GM12878 (cell line): Measurements from ENCODE around the gene CALHM1. TPM values are rescaled to one million over a fixed set of nuclear protein-coding genes. Genes with fewer than 3 reads are reported as not detected.

Source experiments
- BACH1 ChIP-seq: fragments of 450-650 bp; IDR thresholded peaks from 2 replicates; pipeline ENCODE4 v1.6.1; 2017; ENCODE audit warnings: mild to moderate bottlenecking, borderline replicate concordance
- CREB1 ChIP-seq: IDR thresholded peaks from 2 replicates; pipeline ENCODE4 v1.6.1; 2012; ENCODE audit warnings: low read depth, mild to moderate bottlenecking, inconsistent platforms
- EED ChIP-seq: sonication (generic); IDR thresholded peaks from 2 replicates; pipeline ENCODE4 v1.6.1; 2016; ENCODE audit warnings: antibody characterized with exemption, low read depth
- EGR1 ChIP-seq, 2 experiments: IDR thresholded peaks; 1 replicate in 1 of 2; 2 replicates in 1 of 2; pipeline ENCODE4 v1.6.1; 2011 to 2012; ENCODE audit warnings: low read depth in 2 of 2, low read length in 2 of 2, borderline replicate concordance in 1 of 2, mild to moderate bottlenecking in 1 of 2, moderate library complexity in 1 of 2
- HDAC6 ChIP-seq: fragments of 200-600 bp; sonication (generic); IDR thresholded peaks from one replicate; pipeline ENCODE4 v1.8.0; 2017; ENCODE audit warnings: antibody characterized with exemption; ENCODE audit not compliant: unreplicated experiment
- HDGF ChIP-seq: fragments of 450-650 bp; IDR thresholded peaks from 2 replicates; pipeline ENCODE4 v1.6.1; 2016; ENCODE audit warnings: antibody characterized with exemption
- KLF5 ChIP-seq: fragments of 450-650 bp; IDR thresholded peaks from 2 replicates; pipeline ENCODE4 v1.6.1; 2014; ENCODE audit warnings: mild to moderate bottlenecking; ENCODE audit not compliant: partially characterized antibody
- MEF2A ChIP-seq: IDR thresholded peaks from 2 replicates; pipeline ENCODE4 v1.6.1; 2011; ENCODE audit warnings: low read depth, mild to moderate bottlenecking, low read length, moderate library complexity; ENCODE audit not compliant: insufficient read depth
- MXI1 ChIP-seq: fragments of 150-350 bp; IDR thresholded peaks from 2 replicates; pipeline ENCODE4 v1.6.1; 2011; ENCODE audit warnings: low read depth, mild to moderate bottlenecking, inconsistent platforms, low read length, improper control_type of control experiment
- POU2F2 ChIP-seq: IDR thresholded peaks from 3 replicates; pipeline ENCODE4 v1.6.1; 2011; ENCODE audit warnings: low read depth, mild to moderate bottlenecking, low read length, borderline replicate concordance
- RAD51 ChIP-seq: fragments of 450-650 bp; IDR thresholded peaks from 2 replicates; pipeline ENCODE4 v1.6.1; 2016; ENCODE audit warnings: moderate library complexity, mild to moderate bottlenecking, inconsistent platforms
- SMAD5 ChIP-seq: IDR thresholded peaks from 2 replicates; pipeline ENCODE4 v1.6.1; 2016; ENCODE audit warnings: antibody characterized with exemption, low read depth
- SMC3 ChIP-seq: IDR thresholded peaks from 2 replicates; pipeline ENCODE4 v1.6.1; 2011; ENCODE audit warnings: low read length, improper control_type of control experiment, borderline replicate concordance
- TAF1 ChIP-seq: IDR thresholded peaks from 2 replicates; pipeline ENCODE4 v1.6.1; 2011; ENCODE audit warnings: mild to moderate bottlenecking, low read depth, low read length, borderline replicate concordance
- TCF12 ChIP-seq: IDR thresholded peaks from 2 replicates; pipeline ENCODE4 v1.6.1; 2011; ENCODE audit warnings: low read depth, mild to moderate bottlenecking, low read length
- TCF3 ChIP-seq: IDR thresholded peaks from 2 replicates; pipeline ENCODE4 v1.6.1; 2012; ENCODE audit warnings: low read depth, mild to moderate bottlenecking, low read length, borderline replicate concordance; ENCODE audit not compliant: insufficient read depth
- ZNF217 ChIP-seq: fragments of 450-650 bp; IDR thresholded peaks from 2 replicates; pipeline ENCODE4 v1.6.1; 2017; ENCODE audit warnings: antibody characterized with exemption, mild to moderate bottlenecking
- polyA plus RNA-seq, 11 experiments: library from polyadenylated mRNA; depleted of rRNA in 4 of 11; unstranded in 6 of 11; stranded (reverse) in 5 of 11; fragments of >200 nt; fragmentation: Nextera tagmentation in 4 of 11; fragmentation: Illumina TruSeq in 1 of 11; extraction: Ambion mirVana in 4 of 11; extraction: Trizol in 1 of 11; gene quantifications; 1 replicate in 1 of 11; 2 replicates in 10 of 11; pipeline versions ENCODE4 v1.2.1 to v1.2.3, GENCODE V29; 2011 to 2016; ENCODE audit warnings: inconsistent platforms in 2 of 11, missing spikeins in 2 of 11, low read depth in 1 of 11
- total RNA-seq, 4 experiments: library from RNA; depleted of rRNA in 3 of 4; stranded (reverse); fragments of >200 nt in 3 of 4; fragmentation: Illumina TruSeq in 1 of 4; extraction: Trizol in 1 of 4; gene quantifications; 2 replicates each; pipeline versions ENCODE4 v1.2.1 to v1.2.3, GENCODE V29; 2013 to 2021
- TF ChIP-seq, protein P1 (sequence below): fragments of 450-650 bp; IDR thresholded peaks from 2 replicates; pipeline ENCODE4 v1.6.1; 2017; ENCODE audit warnings: low read depth, mild to moderate bottlenecking, moderate library complexity
- TF ChIP-seq, protein P2 (sequence below): fragments of 450-650 bp; IDR thresholded peaks from 2 replicates; pipeline ENCODE4 v1.6.1; 2016; ENCODE audit warnings: mild to moderate bottlenecking
- TF ChIP-seq, protein P3 (sequence below): IDR thresholded peaks from 2 replicates; pipeline ENCODE4 v1.6.1; 2012; ENCODE audit warnings: low read length, inconsistent platforms
- TF ChIP-seq, protein P4 (sequence below): fragments of 450-650 bp; IDR thresholded peaks from 2 replicates; pipeline ENCODE4 v1.6.1; 2017; ENCODE audit warnings: mild to moderate bottlenecking, moderate library complexity

The CALHM1 gene
- total and polyA plus RNA-seq, 10 of the 15 experiments (the other 5 are each of a cell fraction or from before 2014, with no cell fraction given), result 0.05 to 1.7 (median 0.17) TPM

DNA sequence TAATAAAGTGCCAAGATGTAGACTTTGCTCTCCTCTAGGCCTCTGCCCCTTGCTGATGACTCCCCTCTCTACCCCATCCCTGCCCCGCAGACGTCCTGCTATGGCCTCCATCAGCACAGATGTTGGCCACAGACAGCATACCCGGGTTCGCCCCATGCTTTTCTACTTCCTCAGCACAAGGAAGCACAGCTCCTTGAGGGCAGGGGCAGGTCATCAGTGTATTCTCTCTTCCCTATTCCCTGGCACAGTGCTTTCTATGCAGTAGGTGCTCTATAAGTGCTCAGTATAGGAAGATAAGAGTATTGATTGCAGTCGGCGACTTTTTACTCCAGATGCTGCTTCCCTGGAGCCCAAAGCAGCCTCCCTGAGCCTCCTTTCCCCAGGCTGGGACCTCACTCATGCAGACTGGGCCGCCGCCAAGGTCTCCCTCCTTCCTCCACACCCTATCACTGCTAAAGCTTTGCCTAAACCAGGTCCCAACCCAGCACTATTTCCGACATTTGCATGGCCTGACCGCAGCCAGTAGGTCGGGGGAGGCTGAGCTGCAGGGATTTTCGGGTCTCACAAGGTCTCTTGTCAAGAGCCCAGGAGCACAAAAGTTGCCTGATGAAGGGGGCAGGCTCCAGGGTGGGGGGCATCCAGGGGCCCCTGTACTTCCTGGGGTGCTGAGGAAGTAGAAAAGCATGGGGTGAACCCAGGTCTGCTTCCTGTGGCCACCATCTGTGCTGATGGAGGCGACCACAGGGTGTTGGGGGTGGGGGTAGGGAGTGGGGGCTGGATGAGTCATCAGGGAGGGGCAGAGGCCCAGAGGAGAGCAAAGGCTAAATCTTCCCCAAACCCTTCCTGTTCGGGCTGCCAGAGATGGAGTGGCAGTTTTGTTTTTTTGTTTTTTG lies 12.3 kb upstream of the CALHM1 start (continued):
- TF ChIP-seq, protein P1, sequence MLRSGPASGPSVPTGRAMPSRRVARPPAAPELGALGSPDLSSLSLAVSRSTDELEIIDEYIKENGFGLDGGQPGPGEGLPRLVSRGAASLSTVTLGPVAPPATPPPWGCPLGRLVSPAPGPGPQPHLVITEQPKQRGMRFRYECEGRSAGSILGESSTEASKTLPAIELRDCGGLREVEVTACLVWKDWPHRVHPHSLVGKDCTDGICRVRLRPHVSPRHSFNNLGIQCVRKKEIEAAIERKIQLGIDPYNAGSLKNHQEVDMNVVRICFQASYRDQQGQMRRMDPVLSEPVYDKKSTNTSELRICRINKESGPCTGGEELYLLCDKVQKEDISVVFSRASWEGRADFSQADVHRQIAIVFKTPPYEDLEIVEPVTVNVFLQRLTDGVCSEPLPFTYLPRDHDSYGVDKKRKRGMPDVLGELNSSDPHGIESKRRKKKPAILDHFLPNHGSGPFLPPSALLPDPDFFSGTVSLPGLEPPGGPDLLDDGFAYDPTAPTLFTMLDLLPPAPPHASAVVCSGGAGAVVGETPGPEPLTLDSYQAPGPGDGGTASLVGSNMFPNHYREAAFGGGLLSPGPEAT, result peak; percentile 71
- TF ChIP-seq, protein P2, sequence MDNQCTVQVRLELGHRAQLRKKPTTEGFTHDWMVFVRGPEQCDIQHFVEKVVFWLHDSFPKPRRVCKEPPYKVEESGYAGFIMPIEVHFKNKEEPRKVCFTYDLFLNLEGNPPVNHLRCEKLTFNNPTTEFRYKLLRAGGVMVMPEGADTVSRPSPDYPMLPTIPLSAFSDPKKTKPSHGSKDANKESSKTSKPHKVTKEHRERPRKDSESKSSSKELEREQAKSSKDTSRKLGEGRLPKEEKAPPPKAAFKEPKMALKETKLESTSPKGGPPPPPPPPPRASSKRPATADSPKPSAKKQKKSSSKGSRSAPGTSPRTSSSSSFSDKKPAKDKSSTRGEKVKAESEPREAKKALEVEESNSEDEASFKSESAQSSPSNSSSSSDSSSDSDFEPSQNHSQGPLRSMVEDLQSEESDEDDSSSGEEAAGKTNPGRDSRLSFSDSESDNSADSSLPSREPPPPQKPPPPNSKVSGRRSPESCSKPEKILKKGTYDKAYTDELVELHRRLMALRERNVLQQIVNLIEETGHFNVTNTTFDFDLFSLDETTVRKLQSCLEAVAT, result peak; percentile 68; the same call in 1 of the 2 replicates
- TF ChIP-seq HDGF, result no peak
- TF ChIP-seq RAD51, result no peak
- peak; percentile 87 for TF ChIP-seq TCF12
- TF ChIP-seq ZNF217, result no peak; the same call in 1 of the 2 replicates
- TF ChIP-seq, protein P3, sequence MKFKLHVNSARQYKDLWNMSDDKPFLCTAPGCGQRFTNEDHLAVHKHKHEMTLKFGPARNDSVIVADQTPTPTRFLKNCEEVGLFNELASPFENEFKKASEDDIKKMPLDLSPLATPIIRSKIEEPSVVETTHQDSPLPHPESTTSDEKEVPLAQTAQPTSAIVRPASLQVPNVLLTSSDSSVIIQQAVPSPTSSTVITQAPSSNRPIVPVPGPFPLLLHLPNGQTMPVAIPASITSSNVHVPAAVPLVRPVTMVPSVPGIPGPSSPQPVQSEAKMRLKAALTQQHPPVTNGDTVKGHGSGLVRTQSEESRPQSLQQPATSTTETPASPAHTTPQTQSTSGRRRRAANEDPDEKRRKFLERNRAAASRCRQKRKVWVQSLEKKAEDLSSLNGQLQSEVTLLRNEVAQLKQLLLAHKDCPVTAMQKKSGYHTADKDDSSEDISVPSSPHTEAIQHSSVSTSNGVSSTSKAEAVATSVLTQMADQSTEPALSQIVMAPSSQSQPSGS, result peak; percentile 75; the same call in 1 of the 2 replicates
- TF ChIP-seq MEF2A, result peak; percentile 69; the same call in 1 of the 2 replicates
- 0 out of 2 replicates have a peak, but pooled peaks have one; percentile 2 for TF ChIP-seq MXI1
- peak; percentile 60; the same call in 1 of the 2 replicates for TF ChIP-seq TAF1
- peak; percentile 18; the same call in 1 of the 2 replicates for TF ChIP-seq SMC3
- TF ChIP-seq HDAC6, result no peak
- TF ChIP-seq EED, result peak; percentile 89
- peak; percentile 24 for TF ChIP-seq KLF5
- TF ChIP-seq BACH1, result no peak
- peak; percentile 97 for TF ChIP-seq POU2F2
- peak in 1 of 2 experiments; percentile 74; a peak in 2 of 3 replicates for TF ChIP-seq EGR1 (IDR thresholded peaks at IDR 0.05; ENCODE audit: borderline replicate concordance in 1 of 2, low read depth in 2 of 2, low read length in 2 of 2)
- 0 out of 2 replicates have a peak, but pooled peaks have one; percentile 51 for TF ChIP-seq SMAD5
- peak; percentile 74 for TF ChIP-seq CREB1
- TF ChIP-seq, protein P4, sequence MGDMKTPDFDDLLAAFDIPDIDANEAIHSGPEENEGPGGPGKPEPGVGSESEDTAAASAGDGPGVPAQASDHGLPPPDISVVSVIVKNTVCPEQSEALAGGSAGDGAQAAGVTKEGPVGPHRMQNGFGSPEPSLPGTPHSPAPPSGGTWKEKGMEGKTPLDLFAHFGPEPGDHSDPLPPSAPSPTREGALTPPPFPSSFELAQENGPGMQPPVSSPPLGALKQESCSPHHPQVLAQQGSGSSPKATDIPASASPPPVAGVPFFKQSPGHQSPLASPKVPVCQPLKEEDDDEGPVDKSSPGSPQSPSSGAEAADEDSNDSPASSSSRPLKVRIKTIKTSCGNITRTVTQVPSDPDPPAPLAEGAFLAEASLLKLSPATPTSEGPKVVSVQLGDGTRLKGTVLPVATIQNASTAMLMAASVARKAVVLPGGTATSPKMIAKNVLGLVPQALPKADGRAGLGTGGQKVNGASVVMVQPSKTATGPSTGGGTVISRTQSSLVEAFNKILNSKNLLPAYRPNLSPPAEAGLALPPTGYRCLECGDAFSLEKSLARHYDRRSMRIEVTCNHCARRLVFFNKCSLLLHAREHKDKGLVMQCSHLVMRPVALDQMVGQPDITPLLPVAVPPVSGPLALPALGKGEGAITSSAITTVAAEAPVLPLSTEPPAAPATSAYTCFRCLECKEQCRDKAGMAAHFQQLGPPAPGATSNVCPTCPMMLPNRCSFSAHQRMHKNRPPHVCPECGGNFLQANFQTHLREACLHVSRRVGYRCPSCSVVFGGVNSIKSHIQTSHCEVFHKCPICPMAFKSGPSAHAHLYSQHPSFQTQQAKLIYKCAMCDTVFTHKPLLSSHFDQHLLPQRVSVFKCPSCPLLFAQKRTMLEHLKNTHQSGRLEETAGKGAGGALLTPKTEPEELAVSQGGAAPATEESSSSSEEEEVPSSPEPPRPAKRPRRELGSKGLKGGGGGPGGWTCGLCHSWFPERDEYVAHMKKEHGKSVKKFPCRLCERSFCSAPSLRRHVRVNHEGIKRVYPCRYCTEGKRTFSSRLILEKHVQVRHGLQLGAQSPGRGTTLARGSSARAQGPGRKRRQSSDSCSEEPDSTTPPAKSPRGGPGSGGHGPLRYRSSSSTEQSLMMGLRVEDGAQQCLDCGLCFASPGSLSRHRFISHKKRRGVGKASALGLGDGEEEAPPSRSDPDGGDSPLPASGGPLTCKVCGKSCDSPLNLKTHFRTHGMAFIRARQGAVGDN, result peak; percentile 65
- peak; percentile 58; the same call in 1 of the 2 replicates for TF ChIP-seq TCF3
